Tibial nerve (tissue), 3 donors: ENCODE measurements around the gene MYL11.

Experiments
- CTCF ChIP-seq, 5 experiments: fragments of 200-600 bp in 3 of 5; fragments of 450-650 bp in 2 of 5; sonication (generic) in 3 of 5; IDR thresholded peaks; one replicate each; pipeline ENCODE4 v1.5.1; 2016 to 2019; ENCODE audit warnings: antibody characterized with exemption in 5 of 5, mild to moderate bottlenecking in 3 of 5, moderate library complexity in 2 of 5
- POLR2A ChIP-seq, 2 donors: fragments of 450-650 bp; IDR thresholded peaks; one replicate each; pipeline ENCODE4 v1.6.1; 2017; ENCODE audit warnings: antibody characterized with exemption in 2 of 2, mild to moderate bottlenecking in 2 of 2, moderate library complexity in 2 of 2

- TF ChIP-seq CTCF (IDR thresholded peaks at IDR 0.05) (no peak), POLR2A (IDR thresholded peaks at IDR 0.05) (no peak)
These were observed 5.6 kb downstream of the MYL11 start for GRCh38 chr16:30380072-30380802.
